22Rv1 (cell line): ENCODE results near the gene MAGI1.

Experiments
- CTCF ChIP-seq: fragments of 450-650 bp; IDR thresholded peaks from 2 replicates; pipeline ENCODE4 v1.5.1; 2017; ENCODE audit warnings: mild to moderate bottlenecking
- ZFX ChIP-seq: fragments of 450-650 bp; IDR thresholded peaks from 2 replicates; pipeline ENCODE4 v1.6.1; 2017; ENCODE audit warnings: antibody characterized with exemption, borderline replicate concordance

DNA sequence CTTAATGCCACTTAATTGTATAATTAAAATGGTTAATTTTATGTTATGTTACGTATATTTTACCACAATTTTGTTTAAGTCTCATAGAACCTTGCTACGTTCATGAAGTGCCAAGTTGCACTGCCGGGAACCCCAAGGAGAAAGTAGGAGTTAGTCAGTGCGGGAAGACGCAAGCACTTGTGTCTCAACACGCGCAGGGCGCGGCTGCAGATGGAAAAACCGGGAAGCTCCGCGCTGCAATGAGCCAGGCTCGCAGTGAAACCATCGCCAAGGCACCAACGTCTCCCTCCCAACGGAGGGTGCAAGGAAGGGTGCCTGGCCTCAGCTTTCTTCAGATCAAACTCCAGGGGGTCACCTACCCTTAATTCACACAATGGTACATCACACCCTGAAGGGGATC is 21.6 kb downstream of the MAGI1 start:
- no peak for TF ChIP-seq CTCF
- TF ChIP-seq ZFX: no peak
